SU-DHL-6 (cell line): Measurements from ENCODE around the gene FAM24A.

ENCODE experiments used
- H2AFZ ChIP-seq: fragments of 200-600 bp; sonication (generic); 2 replicates; pipeline ENCODE4 v1.6.1; 2014; ENCODE audit warnings: low read depth, mild to moderate bottlenecking, moderate library complexity, mixed read lengths, antibody characterized with exemption, low read length; ENCODE audit not compliant: severe bottlenecking
- H3F3A ChIP-seq: fragments of 200-600 bp; shearing (Covaris generic); 2 replicates; pipeline ENCODE4 v1.6.0; 2016; ENCODE audit warnings: antibody characterized with exemption, mild to moderate bottlenecking; ENCODE audit not compliant: insufficient read depth
- H3K27ac ChIP-seq: fragments of 200-600 bp; sonication (generic); 2 replicates; pipeline ENCODE4 v1.5.1; 2016; ENCODE audit warnings: low read depth, mild to moderate bottlenecking, low read length, moderate library complexity, mixed read lengths
- H3K27me3 ChIP-seq: fragments of 200-600 bp; sonication (generic), shearing (Covaris generic); 2 replicates; pipeline ENCODE4 v1.6.0; 2014; ENCODE audit warnings: mild to moderate bottlenecking, low read length
- H3K36me3 ChIP-seq: fragments of 200-600 bp; sonication (generic); 2 replicates; pipeline ENCODE4 v1.6.1; 2014; ENCODE audit warnings: mild to moderate bottlenecking, low read length, mixed read lengths
- H3K4me2 ChIP-seq: fragments of 300-600, 200-600 bp; shearing (Covaris generic), sonication (generic); 2 replicates; pipeline ENCODE4 v1.6.0; 2014; ENCODE audit warnings: low read length, low read depth, mild to moderate bottlenecking; ENCODE audit not compliant: poor library complexity, severe bottlenecking
- H3K4me3 ChIP-seq: fragments of 200-600 bp; sonication (generic); 2 replicates; pipeline ENCODE4 v1.5.1; 2014; ENCODE audit warnings: antibody characterized with exemption, low read length, mild to moderate bottlenecking, mixed read lengths; ENCODE audit not compliant: insufficient read depth, poor library complexity, severe bottlenecking
- H3K79me2 ChIP-seq: fragments of 200-600 bp; sonication (generic); 2 replicates; pipeline ENCODE4 v1.6.1; 2014; ENCODE audit warnings: mild to moderate bottlenecking, low read length, moderate library complexity; ENCODE audit not compliant: insufficient read depth
- H3K9ac ChIP-seq: fragments of 200-600 bp; sonication (generic); 2 replicates; pipeline ENCODE4 v1.7.0; 2014; ENCODE audit warnings: mild to moderate bottlenecking, low read length
- H3K9me2 ChIP-seq: fragments of 200-600 bp; sonication (generic); replicated peaks from 2 replicates; pipeline ENCODE4 v1.6.1; 2014; ENCODE audit warnings: low read length; ENCODE audit not compliant: insufficient read depth
- H3K9me3 ChIP-seq: fragments of 200-600 bp; sonication (generic); 2 replicates; pipeline ENCODE4 v1.6.1; 2014; ENCODE audit warnings: low read length, mixed read lengths; ENCODE audit not compliant: insufficient read depth
- H4K20me1 ChIP-seq: fragments of 200-600 bp; sonication (generic); 2 replicates; pipeline ENCODE4 v1.6.1; 2014; ENCODE audit warnings: low read depth, mild to moderate bottlenecking, antibody characterized with exemption, low read length, moderate library complexity, mixed read lengths
- CTCF ChIP-seq: fragments of 200-600 bp; sonication (generic); IDR thresholded peaks from one replicate; pipeline ENCODE4 v1.5.1; 2017; ENCODE audit warnings: antibody characterized with exemption, mild to moderate bottlenecking, low read length, moderate library complexity; ENCODE audit not compliant: insufficient read depth, poor library complexity, severe bottlenecking
- EZH2phosphoT487 ChIP-seq: fragments of 200-600 bp; sonication (generic), shearing (Covaris generic); conservative IDR thresholded peaks from 2 replicates; pipeline ENCODE4 v1.6.1; 2018; ENCODE audit warnings: mild to moderate bottlenecking, antibody characterized with exemption, low read length, moderate library complexity, mixed read lengths

Gene FAM24A

GRCh38 chr10:122910310-122910709 is at the start of gene FAM24A:
Gene FAM24A, plus strand, starts transcription at chr10:122910610. Its CDS starts 1,025 bp downstream, at chr10:122911635.
- Histone ChIP-seq H4K20me1 (no peaks in the 10 kb centered on the region), H3K79me2 (no peaks in the 10 kb centered on the region), H3K27me3 (no peaks in the 10 kb centered on the region), H2AFZ (no peak within 1 kb of the TSS), H3K9me3 (no peaks in the 10 kb centered on the region), H3K4me3 (no peak within 1 kb of the TSS), H3K9me2 (no peaks in the 10 kb centered on the region), H3K27ac (no peak within 1 kb of the TSS), H3K9ac (no peak within 1 kb of the TSS), H3K4me2 (no peak within 1 kb of the TSS), H3K36me3 (no peaks in the 10 kb centered on the region), H3F3A (no peaks in the 10 kb centered on the region)
- TF ChIP-seq CTCF (no peak), EZH2phosphoT487 (no peak)

- Histone ChIP-seq H3K36me3 (peaks cover 8% of the 10 kb centered on the region), H3K27ac (no peak overlapping the region), H3K4me2 (no peak overlapping the region), H3K4me3 (no peak overlapping the region), H3K79me2 (peaks cover 95% of the 10 kb centered on the region), H3K9me3 (no peaks in the 10 kb centered on the region), H2AFZ (no peak overlapping the region), H3K27me3 (no peaks in the 10 kb centered on the region), H4K20me1 (peaks cover 34% of the 10 kb centered on the region), H3K9ac (no peak overlapping the region), H3K9me2 (no peaks in the 10 kb centered on the region), H3F3A (no peaks in the 10 kb centered on the region)
- TF ChIP-seq EZH2phosphoT487 (no peak), CTCF (no peak)
Measured at GRCh38 chr10:122861711-122862161, 48.7 kb upstream of the FAM24A start.

GRCh38 chr10:122863216-122864193 is 46.9 kb upstream of the FAM24A start:
- Histone ChIP-seq H3K9me3 (no peaks in the 10 kb centered on the region), H3K4me2 (no peak overlapping the region), H3F3A (no peaks in the 10 kb centered on the region), H3K4me3 (no peak overlapping the region), H3K27me3 (no peaks in the 10 kb centered on the region), H4K20me1 (peaks cover 29% of the 10 kb centered on the region), H3K9ac (no peak overlapping the region), H2AFZ (no peak overlapping the region), H3K27ac (no peak overlapping the region), H3K79me2 (peaks cover 95% of the 10 kb centered on the region), H3K9me2 (no peaks in the 10 kb centered on the region), H3K36me3 (peaks cover 12% of the 10 kb centered on the region)
- TF ChIP-seq CTCF (no peak), EZH2phosphoT487 (no peak)
